ENCODE measurements around the gene TSPEAR.

GRCh38 chr21:44572959-44573583 lies 138.3 kb downstream of the TSPEAR start:
- TF ChIP-seq, protein P1, sequence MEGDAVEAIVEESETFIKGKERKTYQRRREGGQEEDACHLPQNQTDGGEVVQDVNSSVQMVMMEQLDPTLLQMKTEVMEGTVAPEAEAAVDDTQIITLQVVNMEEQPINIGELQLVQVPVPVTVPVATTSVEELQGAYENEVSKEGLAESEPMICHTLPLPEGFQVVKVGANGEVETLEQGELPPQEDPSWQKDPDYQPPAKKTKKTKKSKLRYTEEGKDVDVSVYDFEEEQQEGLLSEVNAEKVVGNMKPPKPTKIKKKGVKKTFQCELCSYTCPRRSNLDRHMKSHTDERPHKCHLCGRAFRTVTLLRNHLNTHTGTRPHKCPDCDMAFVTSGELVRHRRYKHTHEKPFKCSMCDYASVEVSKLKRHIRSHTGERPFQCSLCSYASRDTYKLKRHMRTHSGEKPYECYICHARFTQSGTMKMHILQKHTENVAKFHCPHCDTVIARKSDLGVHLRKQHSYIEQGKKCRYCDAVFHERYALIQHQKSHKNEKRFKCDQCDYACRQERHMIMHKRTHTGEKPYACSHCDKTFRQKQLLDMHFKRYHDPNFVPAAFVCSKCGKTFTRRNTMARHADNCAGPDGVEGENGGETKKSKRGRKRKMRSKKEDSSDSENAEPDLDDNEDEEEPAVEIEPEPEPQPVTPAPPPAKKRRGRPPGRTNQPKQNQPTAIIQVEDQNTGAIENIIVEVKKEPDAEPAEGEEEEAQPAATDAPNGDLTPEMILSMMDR (IDR thresholded peaks at IDR 0.05) = no peak
- TF ChIP-seq TCF7L2 (IDR thresholded peaks at IDR 0.05; ENCODE audit: low read depth, low read length) (no peak), POLR2AphosphoS5 (IDR thresholded peaks at IDR 0.05; ENCODE audit: low read depth, low read length) (no peak), SIN3A (IDR thresholded peaks at IDR 0.05; ENCODE audit: borderline replicate concordance, insufficient read depth, low read depth, low read length) (no peak)
- TF ChIP-seq, protein P2, sequence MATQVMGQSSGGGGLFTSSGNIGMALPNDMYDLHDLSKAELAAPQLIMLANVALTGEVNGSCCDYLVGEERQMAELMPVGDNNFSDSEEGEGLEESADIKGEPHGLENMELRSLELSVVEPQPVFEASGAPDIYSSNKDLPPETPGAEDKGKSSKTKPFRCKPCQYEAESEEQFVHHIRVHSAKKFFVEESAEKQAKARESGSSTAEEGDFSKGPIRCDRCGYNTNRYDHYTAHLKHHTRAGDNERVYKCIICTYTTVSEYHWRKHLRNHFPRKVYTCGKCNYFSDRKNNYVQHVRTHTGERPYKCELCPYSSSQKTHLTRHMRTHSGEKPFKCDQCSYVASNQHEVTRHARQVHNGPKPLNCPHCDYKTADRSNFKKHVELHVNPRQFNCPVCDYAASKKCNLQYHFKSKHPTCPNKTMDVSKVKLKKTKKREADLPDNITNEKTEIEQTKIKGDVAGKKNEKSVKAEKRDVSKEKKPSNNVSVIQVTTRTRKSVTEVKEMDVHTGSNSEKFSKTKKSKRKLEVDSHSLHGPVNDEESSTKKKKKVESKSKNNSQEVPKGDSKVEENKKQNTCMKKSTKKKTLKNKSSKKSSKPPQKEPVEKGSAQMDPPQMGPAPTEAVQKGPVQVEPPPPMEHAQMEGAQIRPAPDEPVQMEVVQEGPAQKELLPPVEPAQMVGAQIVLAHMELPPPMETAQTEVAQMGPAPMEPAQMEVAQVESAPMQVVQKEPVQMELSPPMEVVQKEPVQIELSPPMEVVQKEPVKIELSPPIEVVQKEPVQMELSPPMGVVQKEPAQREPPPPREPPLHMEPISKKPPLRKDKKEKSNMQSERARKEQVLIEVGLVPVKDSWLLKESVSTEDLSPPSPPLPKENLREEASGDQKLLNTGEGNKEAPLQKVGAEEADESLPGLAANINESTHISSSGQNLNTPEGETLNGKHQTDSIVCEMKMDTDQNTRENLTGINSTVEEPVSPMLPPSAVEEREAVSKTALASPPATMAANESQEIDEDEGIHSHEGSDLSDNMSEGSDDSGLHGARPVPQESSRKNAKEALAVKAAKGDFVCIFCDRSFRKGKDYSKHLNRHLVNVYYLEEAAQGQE (IDR thresholded peaks at IDR 0.05; ENCODE audit: insufficient read depth in 1 of 2, low read depth in 2 of 2, low read length in 1 of 2) = no peak
